Fibroblast of lung (primary cell): ENCODE results near the gene RLIM.
"Not testable (repeated sequence)": the region's sequence is repeated elsewhere in the genome, so short reads cannot be mapped to it uniquely, and the experiment has no call there.

ENCODE experiments used
- CTCF ChIP-seq, 2 donors: IDR thresholded peaks in 1 of 2; conservative IDR thresholded peaks in 1 of 2; 1 replicate in 1 of 2; 2 replicates in 1 of 2; pipeline ENCODE4 v1.5.1; 2011 to 2012; ENCODE audit warnings: low read length in 2 of 2, control low read depth in 1 of 2, inconsistent platforms in 1 of 2, low read depth in 1 of 2, mild to moderate bottlenecking in 1 of 2
- EZH2 ChIP-seq: IDR thresholded peaks from 2 replicates; pipeline ENCODE4 v1.5.1; 2012; ENCODE audit warnings: low read length, control low read depth, mild to moderate bottlenecking; ENCODE audit errors: missing control alignments

GRCh38 chrX:74654953-74655352 lies 40.5 kb upstream of the RLIM start:
- TF ChIP-seq CTCF (conservative IDR thresholded peaks at IDR 0.05 in 1 of 2, IDR thresholded peaks at IDR 0.05 in 1 of 2; ENCODE audit: low read depth in 1 of 2, low read length in 2 of 2); EZH2: not testable (repeated sequence)
